Measurements from ENCODE around the gene CREB3L2. TPM values are rescaled to one million over a fixed set of nuclear protein-coding genes. Genes with fewer than 3 reads are reported as not detected.

The CREB3L2 gene
- total RNA-seq, 2 experiments from 2014 or later, result 14.1 to 15.7 TPM

GRCh38 chr7:138008588-138009349 is 6.9 kb upstream of the CREB3L2 start:
- Mint-ChIP-seq H3K9me3 (no peaks in the 10 kb centered on the region), H3K27ac (no peak overlapping the region), H3K36me3 (ENCODE audit: low read depth) (no peaks in the 10 kb centered on the region), H3K4me3 (no peak overlapping the region), H3K27me3 (ENCODE audit: low read depth) (no peaks in the 10 kb centered on the region), H3K4me1 (ENCODE audit: low read depth) (peaks cover 2% of the 10 kb centered on the region)
- CTCF ChIA-PET, result interaction anchor here (0.7 to 14.1 kb wide), 17 partner anchors 9 to 730 kb away, joined by 3 to 283 read pairs (median 4); no protein-coding TSS in a partner anchor
- intact Hi-C loops (cut with micrococcal nuclease), result loop anchor here (1.0 to 5.0 kb wide), 5 partner anchors 105 to 402 kb away; no protein-coding TSS in a partner anchor
- peak; percentile 46 for DNase-seq

DNA sequence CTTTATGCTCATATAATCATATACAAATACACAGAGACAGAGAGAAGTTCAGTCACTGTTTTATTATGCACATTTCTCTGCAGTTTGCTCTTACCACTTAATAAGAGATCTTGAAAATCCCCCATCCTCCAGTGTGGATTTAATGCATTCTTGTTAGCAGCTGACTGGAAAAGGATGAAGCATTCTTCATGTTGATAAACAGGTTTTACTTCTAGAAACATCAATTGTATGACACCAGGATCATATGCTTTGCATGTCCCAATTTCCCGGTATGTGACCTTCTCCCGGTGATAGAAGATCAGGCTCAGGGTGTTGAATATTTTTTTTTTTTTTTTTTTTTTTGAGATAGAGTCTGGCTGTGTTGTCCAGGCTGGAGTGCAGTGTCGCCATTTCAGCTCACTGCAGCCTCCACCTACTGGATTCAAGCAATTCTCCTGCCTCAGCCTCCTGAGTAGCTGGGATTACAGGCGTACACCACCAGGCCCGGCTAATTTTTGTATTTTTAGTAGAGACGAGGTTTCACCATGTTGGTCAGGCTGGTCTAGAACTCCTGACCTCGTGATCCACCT is 6.2 kb upstream of the CREB3L2 start:
- H3K36me3 Mint-ChIP-seq (ENCODE audit: low read depth), result no peaks in the 10 kb centered on the region
- H3K4me1 Mint-ChIP-seq (ENCODE audit: low read depth), result peaks cover 2% of the 10 kb centered on the region
- H3K9me3 Mint-ChIP-seq, result no peaks in the 10 kb centered on the region
- H3K27ac Mint-ChIP-seq, result no peak overlapping the region
- CTCF ChIA-PET, result interaction anchor here (0.7 to 14.1 kb wide), 11 partner anchors 8 to 731 kb away, joined by 3 to 283 read pairs (median 4); no protein-coding TSS in a partner anchor
- H3K27me3 Mint-ChIP-seq (ENCODE audit: low read depth), result no peaks in the 10 kb centered on the region
- no peak for DNase-seq
- no peak overlapping the region for H3K4me3 Mint-ChIP-seq
- intact Hi-C loops (cut with micrococcal nuclease), result loop anchor here (1.0 to 5.0 kb wide), 4 partner anchors 105 to 401 kb away; no protein-coding TSS in a partner anchor

DNA sequence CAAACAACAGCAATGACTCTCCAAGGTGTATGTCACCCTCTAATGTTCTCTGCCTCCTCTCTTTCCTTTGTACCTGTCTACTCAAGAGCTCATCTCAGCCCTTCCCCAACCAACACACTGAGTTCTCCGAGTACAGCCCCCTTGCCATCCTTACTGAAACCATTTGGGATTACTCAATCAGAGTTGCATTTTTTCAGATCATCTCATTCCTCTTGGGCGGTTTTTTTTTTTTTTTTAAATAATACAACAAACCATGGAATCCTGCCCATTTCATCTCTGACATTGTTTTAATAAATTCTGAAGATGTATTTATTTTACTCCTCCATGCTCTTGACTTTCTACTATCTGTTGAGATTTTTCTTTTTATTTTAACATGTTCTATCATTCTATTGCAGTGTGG is 4.2 kb upstream of the CREB3L2 start:
- Mint-ChIP-seq H3K9me3 (no peaks in the 10 kb centered on the region), H3K4me3 (no peak overlapping the region), H3K27ac (no peak overlapping the region), H3K4me1 (ENCODE audit: low read depth) (peaks cover 6% of the 10 kb centered on the region), H3K36me3 (ENCODE audit: low read depth) (no peaks in the 10 kb centered on the region), H3K27me3 (ENCODE audit: low read depth) (no peaks in the 10 kb centered on the region)
- intact Hi-C loops (cut with micrococcal nuclease), result loop anchor here (5.0 kb wide), 1 partner anchor 189 kb away; no protein-coding TSS in a partner anchor
- DNase-seq, result no peak
- CTCF ChIA-PET, result interaction anchor here (0.6 to 14.1 kb wide), 7 partner anchors 9 to 351 kb away, joined by 3 to 283 read pairs (median 4); no protein-coding TSS in a partner anchor

DNA sequence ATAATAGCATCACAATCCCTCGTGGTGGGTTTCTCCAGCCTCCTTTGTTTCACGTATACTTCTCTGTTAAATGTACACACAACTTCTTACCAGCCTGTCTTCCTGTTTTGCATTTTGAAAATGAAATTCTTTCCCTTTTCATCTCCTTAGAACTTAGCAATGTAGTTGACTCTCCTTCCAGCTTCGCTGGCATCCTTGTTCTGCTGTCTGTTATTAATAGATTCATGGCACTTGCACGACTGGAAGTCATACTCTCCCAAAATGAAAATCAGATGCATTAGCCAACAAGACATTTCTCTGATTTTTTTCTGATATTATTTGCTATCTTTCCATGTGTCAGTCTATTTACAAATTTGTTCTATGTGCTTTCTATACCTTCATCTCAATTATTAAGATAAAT is 3.0 kb upstream of the CREB3L2 start:
- CTCF ChIA-PET, result interaction anchor here (0.6 to 14.1 kb wide), 2 partner anchors 101 to 143 kb away, joined by 3 to 283 read pairs; no protein-coding TSS in a partner anchor
- Mint-ChIP-seq H3K9me3 (no peaks in the 10 kb centered on the region), H3K36me3 (ENCODE audit: low read depth) (no peaks in the 10 kb centered on the region), H3K27me3 (ENCODE audit: low read depth) (no peaks in the 10 kb centered on the region), H3K4me3 (no peak overlapping the region), H3K4me1 (ENCODE audit: low read depth) (peaks cover 15% of the 10 kb centered on the region), H3K27ac (no peak overlapping the region)
- intact Hi-C loops (cut with micrococcal nuclease), result loop anchor here (5.0 kb wide), 2 partner anchors 188 to 862 kb away; no protein-coding TSS in a partner anchor
- no peak for DNase-seq

- intact Hi-C loops (cut with micrococcal nuclease), result loop anchor here (5.0 kb wide), 1 partner anchor 863 kb away; no protein-coding TSS in a partner anchor
- H3K4me3 Mint-ChIP-seq, result no peak overlapping the region
- no peaks in the 10 kb centered on the region for H3K27me3 Mint-ChIP-seq (ENCODE audit: low read depth)
- peaks cover 23% of the 10 kb centered on the region for H3K4me1 Mint-ChIP-seq (ENCODE audit: low read depth)
- CTCF ChIA-PET, result interaction anchor here (1.0 to 14.1 kb wide), 8 partner anchors 11 to 348 kb away, joined by 3 to 283 read pairs (median 4); no protein-coding TSS in a partner anchor
- peaks cover 1% of the 10 kb centered on the region for H3K36me3 Mint-ChIP-seq (ENCODE audit: low read depth)
- DNase-seq, result no peak
- H3K9me3 Mint-ChIP-seq, result no peaks in the 10 kb centered on the region
- no peak overlapping the region for H3K27ac Mint-ChIP-seq
Observed at GRCh38 chr7:138004046-138004445, 2.2 kb upstream of the CREB3L2 start.

DNA sequence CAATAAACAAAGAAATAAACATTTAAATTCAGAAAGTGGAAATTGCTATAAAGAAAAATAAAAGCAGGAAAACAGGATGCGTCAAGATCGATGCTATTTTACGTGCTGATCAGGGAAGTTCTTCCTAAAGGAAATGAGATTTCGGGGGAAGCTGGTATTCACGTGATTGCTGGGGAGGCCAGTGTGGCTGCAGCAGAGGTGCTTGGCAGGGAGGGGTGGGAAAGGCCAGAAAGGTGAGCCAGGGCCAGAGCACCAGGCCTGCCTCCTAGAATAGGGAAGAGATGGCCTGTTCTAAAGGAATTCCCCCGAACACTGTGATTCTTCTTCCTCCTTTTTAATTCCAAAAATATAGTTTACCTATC is 923 bp upstream of the CREB3L2 start:
- Mint-ChIP-seq H3K27me3 (ENCODE audit: low read depth) (no peaks in the 10 kb centered on the region), H3K9me3 (no peaks in the 10 kb centered on the region), H3K36me3 (ENCODE audit: low read depth) (peaks cover 4% of the 10 kb centered on the region), H3K4me1 (ENCODE audit: low read depth) (peaks cover 25% of the 10 kb centered on the region), H3K4me3 (peak overlapping the region; percentile 91), H3K27ac (no peak overlapping the region)
- no peak for DNase-seq
- CTCF ChIA-PET, result interaction anchor here (0.5 to 14.1 kb wide), 17 partner anchors 11 to 347 kb away, joined by 3 to 283 read pairs (median 3); no protein-coding TSS in a partner anchor
- intact Hi-C loops (cut with micrococcal nuclease), result loop anchor here (1.0 to 5.0 kb wide), 6 partner anchors 68 to 1337 kb away; no protein-coding TSS in a partner anchor

DNA sequence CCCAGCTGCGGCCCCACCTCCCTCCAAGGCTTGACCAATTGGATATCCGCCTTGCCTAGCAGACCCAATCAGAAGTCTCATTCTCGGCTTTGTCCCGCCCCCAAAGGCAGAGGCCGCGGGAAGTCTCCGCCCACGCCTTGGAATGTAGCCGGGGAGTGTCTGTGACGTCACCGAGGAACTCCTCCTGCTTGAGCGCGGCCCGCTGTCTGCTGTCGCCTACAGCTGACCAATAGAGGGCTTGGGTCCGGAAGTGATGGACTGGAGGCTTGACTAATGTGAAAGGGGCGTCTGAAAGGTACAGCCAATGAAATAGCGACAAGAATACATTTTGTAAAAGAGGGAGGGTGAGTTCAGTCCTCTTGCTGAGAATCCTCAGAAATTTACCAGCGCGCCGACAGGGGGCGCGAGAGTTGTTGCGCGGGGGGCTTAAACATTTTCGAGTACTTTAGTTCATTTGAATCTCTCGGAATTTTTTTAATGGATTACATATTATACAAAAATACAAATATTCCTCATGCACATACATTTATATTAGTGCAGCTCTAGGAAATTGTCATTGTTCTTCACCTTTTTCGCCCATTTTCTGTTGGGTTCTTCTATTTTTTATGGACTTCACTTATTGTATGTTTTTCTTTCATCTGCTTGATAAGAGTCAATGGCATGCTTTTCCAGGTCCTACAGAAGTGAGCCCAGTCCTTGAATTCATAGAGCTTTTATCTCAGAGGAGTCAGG is 376 bp upstream of the CREB3L2 start:
- H3K27ac Mint-ChIP-seq, result peak overlapping the region; percentile 76
- no peaks in the 10 kb centered on the region for H3K27me3 Mint-ChIP-seq (ENCODE audit: low read depth)
- DNase-seq, result peak; percentile 98
- CTCF ChIA-PET, result interaction anchor here (0.5 to 14.1 kb wide), 19 partner anchors 9 to 1009 kb away, joined by 3 to 283 read pairs (median 4); no protein-coding TSS in a partner anchor
- H3K4me1 Mint-ChIP-seq (ENCODE audit: low read depth), result peaks cover 25% of the 10 kb centered on the region
- peak overlapping the region; percentile 91 for H3K4me3 Mint-ChIP-seq
- peaks cover 4% of the 10 kb centered on the region for H3K36me3 Mint-ChIP-seq (ENCODE audit: low read depth)
- no peaks in the 10 kb centered on the region for H3K9me3 Mint-ChIP-seq
- intact Hi-C loops (cut with micrococcal nuclease), result loop anchor here (1.0 to 5.0 kb wide), 6 partner anchors 67 to 1338 kb away; no protein-coding TSS in a partner anchor

DNA sequence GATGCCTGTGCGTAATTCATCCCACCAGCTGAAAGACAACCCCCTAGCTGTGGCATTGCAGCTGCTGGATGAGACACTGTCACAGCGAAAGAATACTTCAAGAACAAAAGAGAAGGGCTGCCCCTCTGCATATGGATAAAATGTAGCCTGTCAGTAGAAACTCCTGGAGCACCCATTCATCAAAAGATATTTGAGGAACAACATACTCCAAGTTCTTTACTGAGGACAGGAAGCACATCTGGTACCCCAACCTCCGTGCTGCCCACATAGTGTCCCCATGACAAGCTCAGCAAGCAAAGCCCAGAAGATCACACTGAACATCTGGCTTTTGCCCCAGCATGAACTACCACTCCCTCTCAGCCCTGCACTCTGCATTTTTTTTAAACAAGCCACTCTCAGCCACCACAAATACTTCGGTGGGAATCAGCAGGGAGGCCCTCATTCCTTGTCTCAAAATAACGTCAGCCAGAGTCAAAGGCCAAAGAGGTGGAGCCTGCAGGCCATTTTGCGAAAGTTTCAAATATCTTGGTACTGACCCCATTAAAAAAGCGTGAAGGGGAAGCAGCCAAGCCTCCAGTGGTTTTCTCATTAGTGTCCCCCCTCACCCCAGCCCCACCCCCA is 1.7 kb downstream of the CREB3L2 start:
- no peaks in the 10 kb centered on the region for H3K27me3 Mint-ChIP-seq (ENCODE audit: low read depth)
- no peak for DNase-seq
- H3K9me3 Mint-ChIP-seq, result no peaks in the 10 kb centered on the region
- CTCF ChIA-PET, result interaction anchor here (14.1 kb wide), 1 partner anchor 97 kb away, joined by 283 read pairs; no protein-coding TSS in a partner anchor
- intact Hi-C loops (cut with micrococcal nuclease), result loop anchor here (2.0 to 5.0 kb wide), 2 partner anchors 39 to 867 kb away; no protein-coding TSS in a partner anchor
- no peak overlapping the region for H3K27ac Mint-ChIP-seq
- H3K36me3 Mint-ChIP-seq (ENCODE audit: low read depth), result peaks cover 10% of the 10 kb centered on the region
- H3K4me3 Mint-ChIP-seq, result peak overlapping the region; percentile 91
- peaks cover 36% of the 10 kb centered on the region for H3K4me1 Mint-ChIP-seq (ENCODE audit: low read depth)

GRCh38 chr7:137999496-138000080 is 2.3 kb downstream of the CREB3L2 start:
- H3K9me3 Mint-ChIP-seq, result no peaks in the 10 kb centered on the region
- no peak overlapping the region for H3K27ac Mint-ChIP-seq
- H3K4me1 Mint-ChIP-seq (ENCODE audit: low read depth), result peaks cover 36% of the 10 kb centered on the region
- peaks cover 10% of the 10 kb centered on the region for H3K36me3 Mint-ChIP-seq (ENCODE audit: low read depth)
- CTCF ChIA-PET, result interaction anchor here (0.6 to 14.1 kb wide), 5 partner anchors 9 to 162 kb away, joined by 3 to 283 read pairs (median 4); no protein-coding TSS in a partner anchor
- no peak for DNase-seq
- intact Hi-C loops (cut with micrococcal nuclease), result loop anchor here (2.0 to 5.0 kb wide), 2 partner anchors 39 to 868 kb away; no protein-coding TSS in a partner anchor
- no peaks in the 10 kb centered on the region for H3K27me3 Mint-ChIP-seq (ENCODE audit: low read depth)
- peak overlapping the region; percentile 91 for H3K4me3 Mint-ChIP-seq

- CTCF ChIA-PET, result interaction anchor here (0.7 to 14.1 kb wide), 2 partner anchors 64 to 95 kb away, joined by 3 to 283 read pairs; no protein-coding TSS in a partner anchor
- H3K27me3 Mint-ChIP-seq (ENCODE audit: low read depth), result no peaks in the 10 kb centered on the region
- no peaks in the 10 kb centered on the region for H3K9me3 Mint-ChIP-seq
- peaks cover 10% of the 10 kb centered on the region for H3K36me3 Mint-ChIP-seq (ENCODE audit: low read depth)
- intact Hi-C loops (cut with micrococcal nuclease), result no loop called here
- H3K4me3 Mint-ChIP-seq, result no peak overlapping the region
- DNase-seq, result no peak
- no peak overlapping the region for H3K27ac Mint-ChIP-seq
- peaks cover 37% of the 10 kb centered on the region for H3K4me1 Mint-ChIP-seq (ENCODE audit: low read depth)
Observed at GRCh38 chr7:137998250-137998649, 3.6 kb downstream of the CREB3L2 start.

DNA sequence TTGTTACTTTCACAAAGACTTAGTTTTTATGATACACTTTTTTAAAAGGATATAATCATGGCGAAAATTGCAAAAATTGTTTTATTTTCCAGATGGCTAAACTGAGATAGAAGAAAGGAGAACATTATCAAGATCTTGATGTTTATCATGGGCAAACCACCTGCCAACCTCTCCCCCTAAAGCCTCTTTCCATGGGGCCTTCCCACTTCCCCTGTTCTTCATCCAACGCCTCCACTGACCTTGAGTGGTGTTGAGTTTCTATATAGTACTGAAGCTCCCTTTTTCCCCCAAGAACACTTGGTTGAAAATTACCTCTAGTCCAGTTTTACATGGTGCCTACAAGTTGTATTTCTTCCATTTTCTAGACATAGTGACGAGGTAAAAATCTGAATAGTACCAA is 5.0 kb downstream of the CREB3L2 start:
- intact Hi-C loops (cut with micrococcal nuclease), result no loop called here
- Mint-ChIP-seq H3K36me3 (ENCODE audit: low read depth) (peaks cover 10% of the 10 kb centered on the region), H3K4me3 (no peak overlapping the region), H3K27ac (no peak overlapping the region), H3K9me3 (no peaks in the 10 kb centered on the region), H3K27me3 (ENCODE audit: low read depth) (no peaks in the 10 kb centered on the region), H3K4me1 (ENCODE audit: low read depth) (peaks cover 42% of the 10 kb centered on the region)
- CTCF ChIA-PET, result interaction anchor here (0.6 to 0.8 kb wide), 2 partner anchors 14 to 92 kb away, joined by 3 to 4 read pairs; no protein-coding TSS in a partner anchor
- no peak for DNase-seq
